Right kidney (tissue), 1 donor: ENCODE measurements around the gene UNC5CL.

Source experiments
- DNase-seq: peaks from one replicate; pipeline ENCODE4 v3.0.0-alpha.2; 2016

Gene UNC5CL

DNA sequence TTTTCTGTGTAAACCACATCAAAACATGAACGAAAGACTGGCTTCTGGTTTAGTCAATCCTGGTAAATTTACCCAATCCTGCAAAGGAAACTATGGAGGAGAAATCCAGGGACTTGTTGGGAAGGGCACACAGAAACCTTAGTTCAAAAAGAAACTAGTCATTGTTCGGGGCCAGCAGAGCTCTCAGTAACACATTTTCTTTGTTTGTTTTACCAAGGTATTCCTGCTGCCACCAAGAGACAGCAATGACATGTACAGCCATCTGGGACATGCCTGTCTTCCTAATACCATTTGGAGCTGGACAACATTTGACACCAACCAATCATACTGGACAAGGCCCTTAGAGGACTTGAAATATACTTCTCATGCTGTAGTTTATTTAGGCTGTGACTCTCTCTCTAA, 24.9 kb upstream of the UNC5CL start:
- DNase-seq = no peak

DNA sequence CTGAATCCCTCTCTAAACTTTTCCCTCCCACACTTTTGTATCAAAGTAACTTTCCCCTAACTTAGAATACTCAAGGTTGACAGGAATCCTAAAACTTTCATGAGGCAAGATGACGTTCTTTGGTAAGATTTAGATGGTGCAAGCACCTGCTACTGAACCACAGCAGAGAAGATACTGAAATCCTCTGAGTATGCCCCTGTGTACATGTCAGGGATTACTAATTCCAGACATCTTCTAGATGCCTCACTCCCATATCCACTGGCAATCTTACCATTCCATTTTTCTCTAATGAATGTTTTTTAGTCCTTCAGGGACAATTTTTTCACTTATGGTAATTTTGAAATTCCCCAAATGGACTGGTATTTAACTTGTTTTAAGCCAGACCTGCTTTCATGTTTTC, 23.0 kb upstream of the UNC5CL start:
- no peak for DNase-seq

DNA sequence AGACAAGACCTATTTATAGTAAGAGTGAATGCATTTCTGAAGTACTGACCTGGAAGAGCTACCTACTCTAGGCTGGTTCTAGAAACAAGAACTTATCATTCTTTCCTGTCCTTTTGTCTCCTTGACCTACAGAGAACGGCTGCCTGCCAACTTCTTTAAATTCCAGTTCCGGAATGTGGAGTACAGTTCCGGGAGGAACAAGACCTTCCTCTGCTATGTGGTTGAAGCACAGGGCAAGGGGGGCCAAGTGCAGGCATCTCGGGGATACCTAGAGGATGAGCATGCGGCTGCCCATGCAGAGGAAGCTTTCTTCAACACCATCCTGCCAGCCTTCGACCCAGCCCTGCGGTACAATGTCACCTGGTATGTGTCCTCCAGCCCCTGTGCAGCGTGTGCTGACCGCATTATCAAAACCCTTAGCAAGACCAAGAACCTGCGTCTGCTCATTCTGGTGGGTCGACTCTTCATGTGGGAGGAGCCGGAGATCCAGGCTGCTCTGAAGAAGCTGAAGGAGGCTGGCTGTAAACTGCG, 22.2 kb upstream of the UNC5CL start:
- DNase-seq = no peak

DNA sequence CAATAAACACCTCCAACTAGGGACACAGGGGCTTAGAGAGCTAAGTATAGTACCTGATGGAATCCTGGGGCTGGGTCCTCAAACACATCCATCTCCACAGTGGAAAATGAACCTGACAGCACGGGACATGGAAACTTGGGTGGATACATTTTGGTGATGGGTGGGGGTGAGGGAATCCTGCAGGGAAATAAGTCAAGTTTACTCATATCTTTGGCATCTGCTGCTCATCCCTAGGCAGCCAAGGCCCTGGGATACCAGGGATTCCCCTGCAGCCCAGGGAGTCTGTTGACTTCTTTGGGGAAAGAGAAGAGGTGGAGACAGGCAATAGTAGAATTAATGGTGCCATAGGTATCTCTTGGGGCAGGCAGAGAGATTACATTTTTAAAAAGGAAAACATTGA, 20.5 kb upstream of the UNC5CL start:
- no peak for DNase-seq

DNA sequence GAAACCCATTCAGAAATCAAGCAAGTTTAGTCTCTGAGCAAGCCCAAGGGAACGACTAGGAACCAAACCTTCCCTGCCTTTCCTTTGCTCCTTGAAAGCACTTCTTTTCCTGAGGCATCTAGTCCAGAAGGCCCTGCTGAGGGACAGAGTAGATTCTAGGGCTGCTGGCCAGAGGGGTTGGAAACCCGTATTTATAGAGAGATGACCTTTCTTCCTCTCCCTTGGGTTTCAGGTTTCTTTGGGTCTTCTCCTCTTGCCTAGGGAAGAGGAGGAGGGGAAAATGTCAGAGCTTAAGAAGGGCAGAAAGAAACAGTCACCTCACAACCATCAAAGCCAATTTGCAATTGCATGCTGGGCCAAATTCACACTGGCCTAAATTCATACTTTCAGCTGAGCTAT, 19.8 kb upstream of the UNC5CL start:
- DNase-seq = no peak

DNA sequence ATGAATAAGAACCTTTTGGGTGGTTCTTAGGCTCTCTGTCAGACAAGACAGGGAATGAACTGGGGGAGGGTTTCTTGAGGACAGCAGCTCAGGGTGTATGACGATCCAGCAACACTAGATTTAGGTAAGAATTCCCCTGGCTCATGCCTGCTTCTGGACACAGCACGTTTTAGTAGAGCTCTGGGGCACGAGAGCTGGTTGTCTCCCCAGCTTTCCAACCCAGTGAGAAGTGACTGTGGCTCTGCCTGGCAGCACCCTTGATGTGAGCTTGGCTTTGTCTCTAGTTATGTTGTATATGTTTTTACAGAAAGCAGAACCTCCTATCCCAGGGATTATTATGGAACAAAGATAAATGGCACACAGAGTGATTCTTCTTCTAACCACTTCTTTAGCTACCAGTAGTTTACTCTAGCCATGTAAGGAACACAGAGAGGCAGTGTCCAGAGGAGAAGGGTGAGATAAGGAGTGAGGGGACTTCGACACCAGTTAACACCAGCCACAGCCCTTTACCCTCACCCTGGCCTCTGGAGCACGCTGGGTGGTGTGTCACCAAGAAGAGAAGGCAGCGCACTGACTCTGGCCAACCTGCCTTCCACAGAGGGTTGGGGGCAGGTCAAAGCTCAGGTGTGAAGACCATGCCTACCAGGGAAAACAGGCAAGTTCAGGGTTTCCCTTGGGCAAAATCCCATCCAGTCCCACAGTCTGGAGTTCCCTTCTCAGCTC, 17.9 kb upstream of the UNC5CL start:
- DNase-seq = no peak

DNA sequence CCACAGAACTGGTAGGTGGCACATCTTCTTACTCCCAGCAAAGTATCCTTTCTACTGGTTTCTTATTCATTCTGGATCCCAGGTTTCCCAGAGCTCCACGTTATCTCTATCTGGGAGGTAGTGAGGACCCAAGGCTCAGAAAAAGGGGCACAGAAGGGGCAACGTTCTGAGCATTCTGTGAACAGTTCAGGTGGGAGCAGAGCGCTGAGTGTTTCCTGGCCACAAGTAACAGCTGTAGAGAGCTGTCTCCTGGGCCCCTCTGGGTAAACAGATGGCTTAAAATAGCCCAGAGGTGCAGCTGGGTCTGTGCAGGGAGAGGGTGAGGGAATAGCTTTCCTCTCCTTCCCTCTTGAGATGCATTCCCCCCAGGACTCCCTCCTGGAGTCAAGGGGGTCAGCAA, 16.1 kb upstream of the UNC5CL start:
- no peak for DNase-seq

DNA sequence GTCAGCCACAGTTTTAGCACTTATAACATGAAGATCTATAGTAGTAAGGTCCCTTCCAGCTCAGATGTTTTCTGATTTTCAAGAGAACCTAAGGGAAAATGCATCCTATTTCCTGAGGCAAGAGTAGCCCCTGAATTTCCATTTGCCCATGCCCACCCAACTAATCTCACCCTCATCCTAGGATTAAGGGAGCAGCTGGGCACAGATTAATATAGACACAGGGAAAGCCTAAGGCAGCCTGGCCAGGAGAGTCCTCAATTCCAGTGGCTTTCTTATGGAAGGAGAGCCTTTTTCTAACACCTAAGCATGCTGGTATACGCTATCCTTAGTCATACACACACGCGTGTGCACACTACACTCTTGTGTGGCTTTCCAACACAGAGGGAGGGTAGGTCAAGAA, 15.5 kb upstream of the UNC5CL start:
- DNase-seq = no peak

DNA sequence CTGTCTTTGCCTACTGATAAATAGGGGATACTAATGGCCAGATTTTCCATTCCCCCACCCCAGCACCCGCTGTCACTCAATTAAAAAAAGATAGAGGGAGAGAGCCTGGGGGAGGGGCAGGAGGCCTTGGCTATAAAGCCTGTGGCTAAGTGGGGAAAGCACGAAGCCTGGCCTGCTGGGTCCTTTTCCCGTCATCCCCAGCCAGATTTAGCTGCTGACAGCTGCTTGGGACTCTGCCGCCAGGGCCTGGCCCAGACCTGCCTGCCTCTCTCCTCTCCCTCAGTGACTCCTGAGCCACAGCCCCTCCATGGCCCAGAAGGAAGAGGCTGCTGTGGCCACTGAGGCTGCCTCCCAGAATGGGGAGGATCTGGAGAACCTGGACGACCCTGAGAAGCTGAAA, 14.0 kb upstream of the UNC5CL start, which contains the start of gene APOBEC2:
APOBEC2 (plus strand) TSS at position 162 of the 400 bp plus-strand sequence; CDS start at position 308, 146 bp downstream.
- no peak for DNase-seq

DNA sequence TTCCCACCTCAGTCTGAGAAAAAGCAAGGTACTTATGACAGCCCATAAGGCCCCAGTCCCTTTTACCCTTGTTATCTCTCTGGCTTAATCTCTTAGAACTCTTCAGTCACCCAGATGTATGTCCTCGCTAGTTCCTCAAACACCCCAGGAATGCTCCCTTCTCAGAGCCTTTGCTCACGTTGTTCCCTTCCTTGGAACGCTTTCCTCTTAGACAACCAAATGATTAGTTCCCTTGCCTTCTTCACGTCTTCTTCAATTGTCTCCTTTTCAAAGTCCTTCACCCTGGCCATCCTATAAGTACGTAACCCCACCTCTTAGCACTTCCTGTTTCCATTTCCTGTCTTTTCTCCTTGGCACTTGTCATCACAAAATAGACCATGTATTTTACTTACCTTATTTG, 12.9 kb upstream of the UNC5CL start:
- no peak for DNase-seq

DNA sequence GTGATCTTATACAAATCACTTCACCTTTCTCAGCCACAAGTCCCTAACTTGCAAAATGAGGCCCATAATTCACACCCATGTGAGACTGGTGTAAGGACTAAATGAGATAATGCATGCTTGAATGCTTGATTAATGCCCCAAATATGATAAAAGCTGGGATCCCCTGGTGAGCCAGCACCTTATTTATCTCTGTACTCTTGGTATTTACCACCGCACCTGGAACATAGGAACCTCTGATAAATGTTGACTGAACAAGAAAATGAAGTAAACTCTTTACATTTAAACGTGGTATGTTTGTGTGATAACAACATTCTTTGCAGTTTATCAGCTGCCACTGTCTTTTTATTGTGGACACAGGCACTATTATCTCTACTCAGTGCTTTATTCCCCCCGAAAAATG, 11.5 kb upstream of the UNC5CL start:
- no peak for DNase-seq

DNA sequence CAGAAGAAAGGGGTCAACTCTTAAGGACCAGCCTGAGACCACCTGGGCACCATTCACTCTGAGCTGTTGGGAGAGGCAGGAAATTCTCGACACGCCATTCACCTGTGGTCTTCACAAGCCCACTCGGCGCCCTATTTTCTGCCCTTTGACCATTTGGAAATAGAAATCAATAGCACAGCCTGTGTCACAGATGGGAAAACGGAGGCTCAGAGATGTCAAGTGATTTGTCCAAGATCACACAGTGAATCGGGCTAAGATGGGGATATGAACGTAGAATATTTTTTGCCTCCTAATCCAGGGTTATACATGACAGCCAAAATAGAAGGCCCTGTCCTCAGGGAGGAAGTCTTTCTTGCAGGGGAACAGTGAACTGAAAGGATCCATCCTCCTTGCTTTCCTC, 10.9 kb upstream of the UNC5CL start:
- no peak for DNase-seq

DNA sequence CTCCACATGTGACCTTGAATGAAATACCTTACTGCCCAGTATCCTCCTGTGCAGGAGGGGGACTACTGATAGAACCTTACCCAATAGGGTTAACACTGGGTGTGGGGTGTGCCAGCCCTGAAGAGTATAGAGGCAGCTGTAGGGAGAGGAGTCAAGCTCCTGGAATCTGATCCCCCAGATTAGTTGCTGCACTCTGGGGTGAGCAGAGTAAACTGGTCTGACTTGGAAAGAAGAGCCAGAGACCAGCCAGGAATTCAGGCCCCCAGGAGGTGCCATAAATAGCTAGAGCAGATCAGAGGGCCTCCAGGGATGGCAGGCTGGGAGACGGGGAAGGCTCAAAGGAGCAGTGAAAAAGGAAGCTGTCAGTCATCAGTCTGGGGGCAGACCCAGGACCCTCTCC, 10.5 kb upstream of the UNC5CL start:
- no peak for DNase-seq

DNA sequence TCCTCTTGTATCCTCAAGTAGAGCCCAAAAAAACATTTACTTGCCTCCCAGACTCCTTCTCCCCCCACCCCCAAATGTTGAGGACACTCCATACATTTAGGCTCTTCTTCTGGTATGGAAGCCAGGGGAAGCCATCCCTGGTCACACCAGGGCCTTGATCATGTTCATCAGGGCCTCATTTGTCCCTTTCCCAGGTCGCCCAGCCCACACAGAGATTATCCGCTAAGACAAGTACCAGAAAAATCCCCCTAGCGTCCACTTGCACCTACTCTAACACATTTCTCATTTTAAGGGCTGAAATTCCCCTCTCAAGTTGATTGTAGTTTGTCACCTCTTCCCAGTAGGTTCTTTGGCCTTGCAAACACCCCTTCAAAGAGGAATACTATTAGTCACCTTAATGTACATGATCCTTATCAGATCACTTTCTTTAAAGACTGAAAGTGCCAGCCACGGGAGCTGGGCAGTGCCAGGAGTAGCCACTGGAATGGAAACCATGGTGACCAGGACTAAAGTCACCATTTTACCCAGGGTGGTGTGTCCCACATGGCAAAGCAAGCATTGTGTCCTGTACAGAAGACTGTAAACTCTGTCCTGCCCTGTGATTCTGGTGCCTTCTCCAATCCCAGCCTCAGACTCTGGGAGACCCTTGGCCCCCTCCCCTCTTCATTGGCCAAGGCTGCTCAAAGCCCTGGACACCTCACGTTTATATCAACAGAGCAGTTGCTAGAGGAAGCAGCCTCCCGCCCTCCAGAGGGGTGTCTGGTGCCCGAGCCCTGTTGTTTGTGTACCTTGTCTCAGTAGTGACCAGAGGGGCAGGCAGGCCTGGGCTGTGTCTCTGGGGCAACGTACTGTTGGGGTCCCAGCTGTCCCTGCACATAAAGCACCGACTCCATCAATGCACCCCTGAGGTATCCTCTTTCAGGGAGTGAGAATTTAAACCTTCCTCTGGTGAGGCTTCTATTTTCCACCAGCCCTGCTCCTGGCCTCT, 9.0 kb upstream of the UNC5CL start:
- DNase-seq = no peak

DNA sequence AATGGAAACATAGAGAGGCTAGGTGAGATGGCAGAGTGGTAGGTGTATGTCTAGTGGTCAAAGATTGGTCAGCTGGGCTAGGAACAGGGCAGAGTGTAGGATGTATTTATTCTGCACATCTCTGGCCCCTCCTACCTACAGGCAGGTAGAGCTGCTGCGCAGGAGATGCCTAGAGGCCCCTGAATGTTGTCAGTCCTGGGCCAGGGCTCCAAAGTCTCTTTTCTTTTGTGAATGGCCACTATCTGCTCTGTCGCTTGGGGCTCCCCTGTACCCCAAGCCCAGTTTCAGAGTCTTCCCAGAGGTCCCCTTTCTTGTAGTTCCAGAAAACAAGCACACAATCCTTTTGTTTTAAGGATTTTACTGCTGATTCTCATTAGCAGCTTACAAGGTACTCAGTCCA, 8.3 kb upstream of the UNC5CL start:
- DNase-seq = no peak

DNA sequence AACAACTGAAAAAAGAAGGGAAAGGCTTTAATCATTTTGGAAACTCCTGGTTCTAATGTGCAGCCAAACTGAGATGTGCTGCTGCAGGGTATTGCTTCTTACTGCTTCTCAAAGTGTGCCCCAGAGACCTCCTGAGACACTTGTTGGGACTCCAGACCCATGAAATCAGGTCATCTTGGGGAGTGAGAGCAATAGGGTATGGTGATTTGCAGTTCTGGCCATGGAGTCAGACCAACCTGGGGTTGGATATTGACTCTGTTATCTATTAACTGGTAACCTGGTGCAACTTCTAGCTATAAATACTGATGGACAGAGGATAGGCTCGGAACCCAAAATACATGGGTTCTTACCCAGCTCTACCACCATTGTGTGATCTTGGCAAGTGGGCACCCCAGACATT, 7.1 kb upstream of the UNC5CL start:
- no peak for DNase-seq

DNA sequence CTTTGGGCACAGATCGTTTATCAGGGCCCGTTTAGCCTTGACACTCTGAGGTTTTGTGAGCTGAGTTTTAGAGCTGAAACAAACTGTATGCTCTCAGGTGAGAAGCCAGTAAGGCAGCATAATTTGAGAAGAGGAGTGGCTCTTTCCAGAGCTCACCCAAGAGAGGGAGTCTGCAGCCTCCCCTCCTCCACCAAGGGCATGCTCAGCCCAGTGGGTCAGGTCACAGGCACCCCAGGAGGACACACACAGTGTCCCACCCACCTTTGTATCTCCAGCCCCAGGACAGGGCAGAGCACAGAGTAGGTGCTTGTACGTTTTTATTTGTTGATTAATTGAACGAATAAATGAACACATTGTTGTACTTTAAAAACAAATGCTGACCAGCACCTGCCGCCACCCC, 6.6 kb upstream of the UNC5CL start:
- DNase-seq = no peak

DNA sequence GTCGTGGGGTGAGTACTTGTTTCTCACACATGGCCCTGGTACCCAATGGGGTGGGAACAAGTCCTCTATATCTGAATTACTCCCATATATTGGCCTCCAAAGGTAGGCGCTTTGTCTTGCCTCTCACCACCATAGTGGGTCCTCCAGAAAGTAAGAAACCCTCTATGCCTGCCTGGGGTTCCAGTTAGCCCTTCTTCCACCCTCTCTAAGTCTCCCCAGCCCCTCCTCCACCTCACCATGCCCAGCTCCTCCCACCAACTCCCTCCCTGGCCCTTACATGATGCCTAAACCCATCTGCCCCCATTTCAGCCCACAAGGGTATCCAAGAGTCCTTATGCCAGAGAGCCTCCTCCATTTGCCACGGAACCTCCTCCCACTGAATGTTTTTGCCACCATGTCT, 4.1 kb upstream of the UNC5CL start:
- no peak for DNase-seq

DNA sequence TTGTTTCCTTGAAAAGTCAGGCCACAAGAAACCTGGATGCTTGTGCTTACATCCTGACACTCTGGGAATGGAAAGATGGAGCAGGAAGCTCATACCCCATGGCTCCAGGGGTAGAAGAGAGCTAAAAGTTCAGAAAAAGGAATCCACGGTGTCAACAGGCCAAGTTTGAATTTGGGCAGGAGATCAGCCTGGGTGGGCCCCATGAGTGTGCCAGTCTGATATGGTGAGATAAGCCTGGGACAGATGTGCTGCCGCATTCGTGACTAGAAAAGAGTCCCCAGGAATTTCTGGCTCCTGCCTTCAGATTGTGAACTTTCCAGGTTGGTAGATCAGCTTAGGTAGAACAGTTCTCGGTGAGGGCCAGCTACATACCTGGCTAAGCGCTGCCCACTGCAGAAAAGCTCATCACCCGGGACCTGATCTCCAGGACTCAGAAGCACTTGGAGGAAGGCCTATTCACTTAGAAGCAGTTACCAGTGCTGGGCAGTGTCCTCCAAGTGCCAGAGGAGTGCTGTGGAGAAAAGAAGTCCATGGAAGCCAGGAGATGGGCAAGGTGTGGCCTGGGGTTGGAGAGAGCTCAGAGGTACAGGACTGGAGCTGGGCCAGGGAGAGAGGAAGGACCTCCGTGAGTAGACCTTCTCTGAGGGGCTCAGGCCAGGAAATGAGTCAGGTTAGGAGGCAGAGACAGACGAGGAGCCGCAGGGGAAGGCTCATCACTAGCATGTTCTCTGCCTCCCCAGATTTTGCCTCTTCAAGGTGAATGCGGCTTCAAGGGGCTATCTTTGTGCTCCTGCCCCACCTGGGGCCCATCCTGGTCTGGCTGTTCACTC, 3.4 kb upstream of the UNC5CL start, which contains the start of gene TSPO2:
TSPO2 (plus strand) TSS at position 242 of the 830 bp plus-strand sequence; CDS start at position 761, 519 bp downstream.
- DNase-seq = no peak

DNA sequence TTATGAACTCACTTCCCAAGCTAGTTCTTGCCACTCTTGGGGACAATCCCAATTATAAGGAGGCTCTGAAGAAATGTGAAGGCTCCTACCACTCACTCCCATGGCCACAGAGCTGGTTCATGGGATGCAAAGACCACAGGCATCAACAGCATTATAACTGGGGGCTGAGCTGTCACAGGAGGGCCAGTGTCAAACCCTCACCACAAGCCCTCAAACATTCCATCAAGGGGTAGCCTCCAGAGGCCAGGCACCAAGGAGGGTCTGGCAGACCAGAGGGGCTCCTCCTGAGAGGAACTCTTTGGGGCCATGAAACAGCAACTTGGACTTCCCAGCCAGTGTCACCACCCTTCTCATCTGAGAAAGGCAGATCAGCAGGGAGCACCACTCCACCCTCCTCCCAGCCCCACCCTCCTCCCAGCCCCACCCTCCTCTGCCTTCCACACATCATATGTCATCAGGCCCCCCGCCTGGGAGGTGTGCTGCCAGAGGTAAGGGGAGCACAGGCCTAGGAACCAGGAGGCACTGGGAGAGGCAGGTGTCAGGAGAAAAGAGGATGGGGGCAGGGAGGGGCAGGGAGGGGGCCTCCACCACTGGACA, 2.0 kb upstream of the UNC5CL start:
- no peak for DNase-seq

DNA sequence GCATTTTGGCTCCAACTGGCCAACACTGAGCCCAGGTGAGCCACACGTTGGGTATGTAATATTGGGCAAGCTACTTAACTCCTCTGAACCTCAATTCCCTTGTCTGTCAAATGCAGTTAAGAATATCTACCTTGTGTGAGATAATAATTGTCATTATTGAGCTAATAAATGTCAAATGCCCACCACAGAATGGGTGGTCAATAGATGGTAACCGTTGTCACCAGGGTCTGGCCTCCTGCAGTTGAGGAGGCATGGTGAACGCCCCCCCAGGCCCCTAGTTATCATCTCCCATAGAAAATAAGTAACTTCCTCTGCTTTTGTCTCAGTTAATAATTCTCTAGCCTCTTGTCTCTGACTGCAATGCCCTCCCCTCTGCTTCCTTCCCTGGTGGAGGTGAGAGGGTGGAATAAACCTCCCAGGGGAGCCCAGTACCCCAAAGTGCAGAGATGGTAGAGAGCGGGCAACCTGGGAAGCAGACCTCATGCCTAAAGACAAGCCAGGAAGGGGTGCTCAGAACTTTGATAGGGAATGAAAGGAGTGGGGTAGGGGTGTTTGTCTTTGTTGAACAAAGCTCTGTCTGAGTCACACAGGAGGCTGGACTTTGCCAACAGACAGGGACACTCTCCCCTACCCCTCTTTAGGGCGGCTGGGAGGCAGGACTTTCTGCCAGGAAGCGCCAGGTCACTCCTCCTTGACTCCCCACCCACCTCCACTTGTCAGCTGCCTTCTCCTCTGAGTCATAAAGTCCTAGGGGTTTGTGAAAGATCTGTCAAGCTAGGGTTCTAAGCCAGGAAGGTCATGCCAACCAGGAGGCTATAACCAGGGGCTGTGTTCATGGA, 1.3 kb upstream of the UNC5CL start:
- DNase-seq = peak; percentile 51
